ENCODE results near the gene SPATA21.

GRCh38 chr1:16374266-16374665 lies 63.0 kb downstream of the SPATA21 start:
- TF ChIP-seq, protein P1, sequence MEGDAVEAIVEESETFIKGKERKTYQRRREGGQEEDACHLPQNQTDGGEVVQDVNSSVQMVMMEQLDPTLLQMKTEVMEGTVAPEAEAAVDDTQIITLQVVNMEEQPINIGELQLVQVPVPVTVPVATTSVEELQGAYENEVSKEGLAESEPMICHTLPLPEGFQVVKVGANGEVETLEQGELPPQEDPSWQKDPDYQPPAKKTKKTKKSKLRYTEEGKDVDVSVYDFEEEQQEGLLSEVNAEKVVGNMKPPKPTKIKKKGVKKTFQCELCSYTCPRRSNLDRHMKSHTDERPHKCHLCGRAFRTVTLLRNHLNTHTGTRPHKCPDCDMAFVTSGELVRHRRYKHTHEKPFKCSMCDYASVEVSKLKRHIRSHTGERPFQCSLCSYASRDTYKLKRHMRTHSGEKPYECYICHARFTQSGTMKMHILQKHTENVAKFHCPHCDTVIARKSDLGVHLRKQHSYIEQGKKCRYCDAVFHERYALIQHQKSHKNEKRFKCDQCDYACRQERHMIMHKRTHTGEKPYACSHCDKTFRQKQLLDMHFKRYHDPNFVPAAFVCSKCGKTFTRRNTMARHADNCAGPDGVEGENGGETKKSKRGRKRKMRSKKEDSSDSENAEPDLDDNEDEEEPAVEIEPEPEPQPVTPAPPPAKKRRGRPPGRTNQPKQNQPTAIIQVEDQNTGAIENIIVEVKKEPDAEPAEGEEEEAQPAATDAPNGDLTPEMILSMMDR (IDR thresholded peaks at IDR 0.05; ENCODE audit: insufficient read depth, low read length, poor library complexity, severe bottlenecking), result no peak
- no peak for TF ChIP-seq EZH2phosphoT487 (conservative IDR thresholded peaks at IDR 0.05; ENCODE audit: low read length)
